H1 (cell line): ENCODE measurements around the gene GPR61. TPM values are rescaled to one million over a fixed set of nuclear protein-coding genes. Genes with fewer than 3 reads are reported as not detected.

Source experiments
- CTCF ChIA-PET: fragments of 300-600 bp; sonication (Branson Sonifier 250); formaldehyde crosslinking; loops from one replicate; lab custom pipeline; 2021; ENCODE audit not compliant: partially characterized antibody; lab: Charles Lee
- POLR2A ChIA-PET: fragments of 300-600 bp; sonication (Branson Sonifier 250); formaldehyde crosslinking; loops from one replicate; lab custom pipeline; 2021; ENCODE audit warnings: inconsistent platforms; ENCODE audit not compliant: partially characterized antibody; lab: Charles Lee
- DNase-seq, 2 experiments: peaks; one replicate each; pipeline versions ENCODE4 v3.0.0 to v3.0.0-alpha.2; 2010 to 2022; ENCODE audit warnings: low spot score in 2 of 2, low read depth in 1 of 2, mixed read lengths in 1 of 2
- FAIRE-seq: peaks from 2 replicates; lab custom pipeline; 2011; peaks lifted over from hg19 to GRCh38; lab: Jason Lieb, UNC
- H2AFZ ChIP-seq: 2 replicates; pipeline ENCODE4 v1.8.1; 2012; ENCODE audit warnings: low read length, inconsistent platforms
- H2AK5ac ChIP-seq: 2 replicates; pipeline ENCODE4 v1.6.1; 2013; ENCODE audit warnings: low read depth, low read length
- H2BK120ac ChIP-seq: replicated peaks from 2 replicates; pipeline ENCODE3; 2013; ENCODE audit warnings: low read depth, low read length, inconsistent platforms
- H2BK12ac ChIP-seq: 2 replicates; pipeline ENCODE4 v1.6.1; 2013; ENCODE audit warnings: low read depth, low read length
- H2BK15ac ChIP-seq: 2 replicates; pipeline ENCODE4 v1.6.1; 2013; ENCODE audit warnings: low read length
- H2BK20ac ChIP-seq: 2 replicates; pipeline ENCODE4 v1.6.1; 2013; ENCODE audit warnings: low read length
- H2BK5ac ChIP-seq: 2 replicates; pipeline ENCODE4 v1.6.1; 2013; ENCODE audit warnings: low read depth, low read length
- H3K14ac ChIP-seq: 2 replicates; pipeline ENCODE4 v1.6.1; 2013; ENCODE audit warnings: inconsistent platforms; ENCODE audit not compliant: insufficient read length
- H3K18ac ChIP-seq: 2 replicates; pipeline ENCODE4 v1.6.1; 2013; ENCODE audit warnings: low read length; ENCODE audit errors: extremely low read depth
- H3K23ac ChIP-seq: 2 replicates; pipeline ENCODE4 v1.6.1; 2013; ENCODE audit warnings: inconsistent platforms; ENCODE audit not compliant: insufficient read length
- H3K23me2 ChIP-seq: 2 replicates; pipeline ENCODE4 v1.6.1; 2013; ENCODE audit warnings: low read depth, low read length
- H3K27ac ChIP-seq: 2 replicates; pipeline ENCODE4 v1.6.1; 2011; ENCODE audit warnings: low read depth, low read length, inconsistent platforms
- H3K27me3 ChIP-seq, 4 experiments: replicated peaks in 1 of 4; 1 replicate in 1 of 4; 2 replicates in 3 of 4; pipeline versions ENCODE4 v1.6.1 to v1.8.1; 2011 to 2013; ENCODE audit warnings: low read length in 3 of 4, mild to moderate bottlenecking in 3 of 4, inconsistent platforms in 2 of 4, mixed read lengths in 2 of 4, moderate library complexity in 1 of 4; ENCODE audit not compliant: control insufficient read depth in 3 of 4, insufficient read depth in 3 of 4; ENCODE audit errors: extremely low read depth in 1 of 4
- H3K36me3 ChIP-seq, 4 experiments: 2 replicates each; pipeline versions ENCODE4 v1.6.1 to v1.8.1; 2011 to 2013; ENCODE audit warnings: mild to moderate bottlenecking in 4 of 4, low read length in 3 of 4, moderate library complexity in 2 of 4, control low read depth in 1 of 4, inconsistent platforms in 1 of 4; ENCODE audit not compliant: insufficient read depth in 4 of 4, control insufficient read depth in 2 of 4
- H3K4ac ChIP-seq: replicated peaks from 2 replicates; pipeline ENCODE3; 2013; ENCODE audit warnings: low read length, low read depth, mixed read lengths, inconsistent platforms; ENCODE audit not compliant: insufficient read length
- H3K4me1 ChIP-seq, 4 experiments: replicated peaks in 1 of 4; 1 replicate in 1 of 4; 2 replicates in 3 of 4; pipeline versions ENCODE4 v1.6.1 to v1.8.1; 2011 to 2013; ENCODE audit warnings: low read length in 3 of 4, inconsistent platforms in 2 of 4, mixed read lengths in 1 of 4; ENCODE audit not compliant: insufficient read depth in 4 of 4, control insufficient read depth in 3 of 4
- H3K4me2 ChIP-seq, 2 experiments: 2 replicates each; pipeline versions ENCODE4 v1.6.1 to v1.8.1; 2011 to 2013; ENCODE audit warnings: low read depth in 2 of 2, low read length in 2 of 2, control low read depth in 1 of 2, inconsistent platforms in 1 of 2, mild to moderate bottlenecking in 1 of 2; ENCODE audit not compliant: insufficient read depth in 1 of 2
- H3K4me3 ChIP-seq, 4 experiments: fragments of 200-600, 300-600 bp in 1 of 4; sonication (generic), shearing (Covaris generic), sonication (Bioruptor Twin) in 1 of 4; 2 replicates each; pipeline versions ENCODE4 v1.5.1 to v1.8.1; 2011 to 2016; ENCODE audit warnings: low read length in 4 of 4, low read depth in 3 of 4, control low read depth in 2 of 4, inconsistent platforms in 2 of 4, mild to moderate bottlenecking in 2 of 4, mixed read lengths in 1 of 4, moderate library complexity in 1 of 4; ENCODE audit not compliant: insufficient read depth in 2 of 4; ENCODE audit errors: extremely low read depth in 1 of 4
- H3K56ac ChIP-seq: replicated peaks from 2 replicates; pipeline ENCODE3; 2013; ENCODE audit warnings: low read depth, mild to moderate bottlenecking, mixed read lengths, low read length, inconsistent platforms; ENCODE audit not compliant: insufficient read length
- H3K79me1 ChIP-seq: 2 replicates; pipeline ENCODE4 v1.6.1; 2013; ENCODE audit warnings: low read depth, low read length, control low read depth
- H3K79me2 ChIP-seq, 2 experiments: 2 replicates each; pipeline versions ENCODE4 v1.6.1 to v1.8.1; 2012 to 2013; ENCODE audit warnings: low read length in 2 of 2, mild to moderate bottlenecking in 2 of 2, inconsistent platforms in 1 of 2; ENCODE audit not compliant: insufficient read depth in 2 of 2, control insufficient read depth in 1 of 2
- H3K9ac ChIP-seq, 4 experiments: replicated peaks in 1 of 4; 1 replicate in 1 of 4; 2 replicates in 3 of 4; pipeline versions ENCODE4 v1.6.1 to v1.8.1; 2011 to 2013; ENCODE audit warnings: low read depth in 3 of 4, low read length in 3 of 4, control low read depth in 2 of 4, mild to moderate bottlenecking in 2 of 4, moderate library complexity in 2 of 4, inconsistent platforms in 1 of 4; ENCODE audit errors: extremely low read depth in 1 of 4
- H3K9me3 ChIP-seq, 2 experiments: 2 replicates each; pipeline versions ENCODE4 v1.6.1 to v1.8.1; 2012 to 2013; ENCODE audit warnings: mild to moderate bottlenecking in 2 of 2, moderate library complexity in 2 of 2, control low read depth in 1 of 2, inconsistent platforms in 1 of 2, low read depth in 1 of 2, low read length in 1 of 2, mixed read lengths in 1 of 2; ENCODE audit not compliant: insufficient read depth in 2 of 2
- H4K20me1 ChIP-seq, 2 experiments: replicated peaks in 1 of 2; 2 replicates each; pipeline versions ENCODE3 to v1.8.1; 2011 to 2013; ENCODE audit warnings: inconsistent platforms in 2 of 2, low read length in 2 of 2, mild to moderate bottlenecking in 1 of 2; ENCODE audit not compliant: insufficient read depth in 2 of 2, control insufficient read depth in 1 of 2
- H4K5ac ChIP-seq: 2 replicates; pipeline ENCODE4 v1.6.1; 2013; ENCODE audit warnings: low read length, low read depth, mixed read lengths, inconsistent platforms; ENCODE audit not compliant: insufficient read length
- H4K8ac ChIP-seq: 2 replicates; pipeline ENCODE4 v1.8.0; 2013; ENCODE audit warnings: mild to moderate bottlenecking, moderate library complexity, low read length, inconsistent platforms; ENCODE audit not compliant: insufficient read depth; ENCODE audit errors: extremely low read depth
- H4K91ac ChIP-seq: replicated peaks from 2 replicates; pipeline ENCODE3; 2013; ENCODE audit warnings: low read length, mixed read lengths, inconsistent platforms; ENCODE audit not compliant: insufficient read length
- TBP ChIP-seq: IDR thresholded peaks from 2 replicates; pipeline ENCODE4 v1.6.1; 2011; ENCODE audit warnings: low read depth, low read length, improper control_type of control experiment
- WGBS, 2 experiments: shearing (Covaris generic) in 1 of 2; methylation state at CpG; one replicate each; pipeline versions ENCODE4 v1.1.6 to v1.1.7; 2013 to 2015; ENCODE audit warnings: low lambda C conversion rate in 2 of 2, mixed read lengths in 2 of 2, inconsistent platforms in 1 of 2, low coverage in 1 of 2, missing lambda C conversion rate in 1 of 2; ENCODE audit not compliant: insufficient replicate concordance in 2 of 2, insufficient coverage in 1 of 2, insufficient read length in 1 of 2; ENCODE audit errors: extremely low coverage in 1 of 2, missing lambda C conversion rate in 1 of 2; 5-methylcytosine and 5-hydroxymethylcytosine counted together
- polyA plus RNA-seq, 7 experiments: library from polyadenylated mRNA; depleted of rRNA in 3 of 7; stranded (reverse) in 5 of 7; unstranded in 2 of 7; fragments of >200 nt in 5 of 7; fragments of 200-250 nt in 2 of 7; gene quantifications; 1 replicate in 5 of 7; 2 replicates in 1 of 7; 4 replicates in 1 of 7; pipeline versions ENCODE4 v1.2.1 to v1.2.3, GENCODE V29; 2011 to 2013; ENCODE audit warnings: missing spikeins in 2 of 7, mixed read lengths in 2 of 7
- total RNA-seq: library from RNA; stranded (reverse); fragmentation: NEBNext Ultra II Directional; extraction: Animal tissue kit (Norgen Biotek cat#: 25700); gene quantifications from 2 replicates; pipeline ENCODE4 v1.2.1, GENCODE V29; 2021
- TF ChIP-seq, protein P1 (sequence below): IDR thresholded peaks from 2 replicates; pipeline ENCODE4 v1.6.1; 2012; ENCODE audit warnings: inconsistent platforms

GPR61 gene
- total and polyA plus RNA-seq, 2 of the 8 experiments (the other 6 are each of a cell fraction or from before 2014, with no cell fraction given): 0.41 to 0.53 TPM

DNA sequence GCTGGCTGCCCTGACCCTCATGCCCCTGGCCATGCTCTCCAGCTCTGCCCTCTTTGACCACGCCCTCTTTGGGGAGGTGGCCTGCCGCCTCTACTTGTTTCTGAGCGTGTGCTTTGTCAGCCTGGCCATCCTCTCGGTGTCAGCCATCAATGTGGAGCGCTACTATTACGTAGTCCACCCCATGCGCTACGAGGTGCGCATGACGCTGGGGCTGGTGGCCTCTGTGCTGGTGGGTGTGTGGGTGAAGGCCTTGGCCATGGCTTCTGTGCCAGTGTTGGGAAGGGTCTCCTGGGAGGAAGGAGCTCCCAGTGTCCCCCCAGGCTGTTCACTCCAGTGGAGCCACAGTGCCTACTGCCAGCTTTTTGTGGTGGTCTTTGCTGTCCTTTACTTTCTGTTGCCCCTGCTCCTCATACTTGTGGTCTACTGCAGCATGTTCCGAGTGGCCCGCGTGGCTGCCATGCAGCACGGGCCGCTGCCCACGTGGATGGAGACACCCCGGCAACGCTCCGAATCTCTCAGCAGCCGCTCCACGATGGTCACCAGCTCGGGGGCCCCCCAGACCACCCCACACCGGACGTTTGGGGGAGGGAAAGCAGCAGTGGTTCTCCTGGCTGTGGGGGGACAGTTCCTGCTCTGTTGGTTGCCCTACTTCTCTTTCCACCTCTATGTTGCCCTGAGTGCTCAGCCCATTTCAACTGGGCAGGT, 3.8 kb downstream of the GPR61 start:
- Histone ChIP-seq H3K23me2 (peaks cover 4% of the 10 kb centered on the region), H2BK12ac (no peak overlapping the region), H2AFZ (no peak overlapping the region), H3K4me2 (no peak overlapping the region), H2BK120ac (no peak overlapping the region), H3K27me3 (peaks cover 0 to 2% (median 0%) of the 10 kb centered on the region in 4 experiments; a peak in 1 of 7 replicates), H3K4ac (no peak overlapping the region), H3K23ac (no peak overlapping the region), H3K9me3 (no peaks in the 10 kb centered on the region), H3K4me3 (no peak overlapping the region), H3K9ac (no peak overlapping the region), H4K91ac (no peak overlapping the region)
- WGBS, 2 experiments: 90% methylated on average over 24 of the region's 24 CpGs; no CpG with 5 or more reads in 1 of the 2 experiments
- POLR2A ChIA-PET: interaction anchor here (0.6 to 1.3 kb wide), 2 partner anchors 11 to 21 kb away, joined by 3 to 4 read pairs; no protein-coding TSS in a partner anchor
- TF ChIP-seq TBP: no peak
- TF ChIP-seq, protein P1, sequence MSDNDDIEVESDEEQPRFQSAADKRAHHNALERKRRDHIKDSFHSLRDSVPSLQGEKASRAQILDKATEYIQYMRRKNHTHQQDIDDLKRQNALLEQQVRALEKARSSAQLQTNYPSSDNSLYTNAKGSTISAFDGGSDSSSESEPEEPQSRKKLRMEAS: 0 out of 2 replicates have a peak, but pooled peaks have one; percentile 14
- TF ChIP-seq, all 59 proteins: peak for 1
- no peaks in the 10 kb centered on the region for H4K20me1 ChIP-seq
- no peak overlapping the region for H2AK5ac ChIP-seq
- CTCF ChIA-PET: interaction anchor here (0.9 to 26.3 kb wide), 10 partner anchors 10 to 234 kb away, joined by 3 to 1755 read pairs (median 34); partner anchors contain the start of genes AMIGO1, ATXN7L2 and CYB561D1
- H3K14ac ChIP-seq: no peak overlapping the region
- H3K79me2 ChIP-seq: peaks cover 0 to 7% of the 10 kb centered on the region in 2 experiments; a peak in 2 of 4 replicates
- no peak overlapping the region for H2BK5ac ChIP-seq
- FAIRE-seq (no peak), DNase-seq (no peak)
- H3K79me1 ChIP-seq: no peaks in the 10 kb centered on the region; the same call in 1 of the 2 replicates
- no peak overlapping the region for H2BK20ac ChIP-seq
- H3K18ac ChIP-seq: no peak overlapping the region
- no peak overlapping the region for H3K27ac ChIP-seq
- no peak overlapping the region; the same call in 1 of the 2 replicates for H4K8ac ChIP-seq
- H4K5ac ChIP-seq: no peak overlapping the region
- no peaks in the 10 kb centered on the region for H3K36me3 ChIP-seq
- H3K56ac ChIP-seq: no peak overlapping the region
- peaks cover 0 to 10% (median 2%) of the 10 kb centered on the region in 4 experiments; a peak in 6 of 7 replicates for H3K4me1 ChIP-seq
- H2BK15ac ChIP-seq: no peak overlapping the region; the same call in 1 of the 2 replicates
